Lower leg skin (tissue), 3 donors: Measurements from ENCODE around the gene IL1RAPL1.

Source experiments
- POLR2A ChIP-seq, 2 donors: fragments of 450-650 bp; IDR thresholded peaks; one replicate each; pipeline ENCODE4 v1.6.1; 2016 to 2017; ENCODE audit warnings: antibody characterized with exemption in 2 of 2, mild to moderate bottlenecking in 1 of 2, moderate library complexity in 1 of 2
- TF ChIP-seq, protein P1 (sequence below), 3 donors: fragments of 450-650 bp; IDR thresholded peaks; one replicate each; pipeline ENCODE4 v1.5.1; 2016; ENCODE audit warnings: antibody characterized with exemption in 3 of 3, mild to moderate bottlenecking in 3 of 3, moderate library complexity in 2 of 3

DNA sequence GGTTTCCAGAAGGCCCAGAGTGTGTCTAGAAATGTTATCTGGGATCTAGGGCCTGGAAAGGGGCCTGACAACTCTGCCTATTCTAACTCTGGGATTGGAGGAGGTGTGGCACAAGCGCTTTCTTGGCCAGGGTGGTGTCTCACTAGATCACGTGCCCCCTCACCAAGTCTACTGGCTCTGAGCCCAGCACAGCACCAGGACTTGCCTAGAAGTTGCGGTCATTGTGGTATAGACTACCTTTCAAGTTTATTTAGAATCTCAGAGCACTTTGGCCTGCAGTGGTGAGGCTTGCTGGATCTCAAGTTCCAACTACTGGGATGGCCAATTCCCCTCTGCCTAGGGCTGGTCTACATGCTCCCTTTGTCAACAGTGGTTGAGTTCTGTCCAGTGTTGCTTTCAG is 1404.8 kb downstream of the IL1RAPL1 start:
- no peak for TF ChIP-seq POLR2A (IDR thresholded peaks at IDR 0.05)
- TF ChIP-seq, protein P1, sequence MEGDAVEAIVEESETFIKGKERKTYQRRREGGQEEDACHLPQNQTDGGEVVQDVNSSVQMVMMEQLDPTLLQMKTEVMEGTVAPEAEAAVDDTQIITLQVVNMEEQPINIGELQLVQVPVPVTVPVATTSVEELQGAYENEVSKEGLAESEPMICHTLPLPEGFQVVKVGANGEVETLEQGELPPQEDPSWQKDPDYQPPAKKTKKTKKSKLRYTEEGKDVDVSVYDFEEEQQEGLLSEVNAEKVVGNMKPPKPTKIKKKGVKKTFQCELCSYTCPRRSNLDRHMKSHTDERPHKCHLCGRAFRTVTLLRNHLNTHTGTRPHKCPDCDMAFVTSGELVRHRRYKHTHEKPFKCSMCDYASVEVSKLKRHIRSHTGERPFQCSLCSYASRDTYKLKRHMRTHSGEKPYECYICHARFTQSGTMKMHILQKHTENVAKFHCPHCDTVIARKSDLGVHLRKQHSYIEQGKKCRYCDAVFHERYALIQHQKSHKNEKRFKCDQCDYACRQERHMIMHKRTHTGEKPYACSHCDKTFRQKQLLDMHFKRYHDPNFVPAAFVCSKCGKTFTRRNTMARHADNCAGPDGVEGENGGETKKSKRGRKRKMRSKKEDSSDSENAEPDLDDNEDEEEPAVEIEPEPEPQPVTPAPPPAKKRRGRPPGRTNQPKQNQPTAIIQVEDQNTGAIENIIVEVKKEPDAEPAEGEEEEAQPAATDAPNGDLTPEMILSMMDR (IDR thresholded peaks at IDR 0.05), result no peak
